CD8-positive, alpha-beta memory T cell (primary cell): ENCODE data around the gene THBS2. TPM values are rescaled to one million over a fixed set of nuclear protein-coding genes. Genes with fewer than 3 reads are reported as not detected.
A peak's percentile ranks its signal among the peaks of the same experiment; 100 is the strongest.
"Not testable (repeated sequence)": the region's sequence is repeated elsewhere in the genome, so short reads cannot be mapped to it uniquely, and the experiment has no call there.

ENCODE experiments used
- CTCF ChIA-PET: fragments of 350-600 bp; sonication (Branson Sonifier 250); formaldehyde crosslinking; loops from one replicate; lab custom pipeline; 2021; ENCODE audit warnings: antibody characterized with exemption; lab: Charles Lee
- POLR2A ChIA-PET: fragments of 350-600 bp; sonication (Branson Sonifier 250); formaldehyde crosslinking; loops from one replicate; lab custom pipeline; 2021; ENCODE audit warnings: antibody characterized with exemption; lab: Charles Lee
- DNase-seq, 5 donors: peaks; one replicate each; pipeline versions ENCODE4 v3.0.0 to v3.0.0-alpha.2; 2020 to 2022; ENCODE audit warnings: mixed read lengths in 1 of 5
- H3K27ac ChIP-seq: one replicate; pipeline ENCODE4 v1.7.0; 2013; ENCODE audit warnings: low read depth, mild to moderate bottlenecking, low read length, moderate library complexity
- H3K27me3 ChIP-seq: 2 replicates; pipeline ENCODE4 v1.7.0; 2013; ENCODE audit warnings: low read length, mild to moderate bottlenecking; ENCODE audit not compliant: insufficient read depth, poor library complexity, severe bottlenecking
- H3K36me3 ChIP-seq: 2 replicates; pipeline ENCODE4 v1.7.0; 2013; ENCODE audit warnings: mild to moderate bottlenecking, low read length, moderate library complexity; ENCODE audit not compliant: insufficient read depth
- H3K4me1 ChIP-seq: 2 replicates; pipeline ENCODE4 v1.7.0; 2013; ENCODE audit warnings: mild to moderate bottlenecking, low read length, moderate library complexity; ENCODE audit not compliant: insufficient read depth
- H3K4me3 ChIP-seq: 2 replicates; pipeline ENCODE4 v1.7.0; 2013; ENCODE audit warnings: mild to moderate bottlenecking, low read length
- H3K9me3 ChIP-seq: 2 replicates; pipeline ENCODE4 v1.7.0; 2013; ENCODE audit warnings: mild to moderate bottlenecking, low read length
- H3K27ac Mint-ChIP-seq, 8 donors: one replicate each; pipeline ENCODE4 v1.8.0; 2020 to 2021; ENCODE audit warnings: mixed read lengths in 8 of 8, mild to moderate bottlenecking in 6 of 8, inconsistent platforms in 3 of 8, moderate library complexity in 3 of 8
- H3K27me3 Mint-ChIP-seq, 2 donors: one replicate each; pipeline ENCODE4 v1.8.0; 2020 to 2021; ENCODE audit warnings: mixed read lengths in 2 of 2, mild to moderate bottlenecking in 1 of 2, moderate library complexity in 1 of 2
- H3K36me3 Mint-ChIP-seq, 3 donors: one replicate each; pipeline ENCODE4 v1.8.0; 2020 to 2021; ENCODE audit warnings: mixed read lengths in 3 of 3, inconsistent platforms in 1 of 3, mild to moderate bottlenecking in 1 of 3
- H3K4me1 Mint-ChIP-seq, 3 donors: one replicate each; pipeline ENCODE4 v1.8.0; 2020 to 2021; ENCODE audit warnings: mixed read lengths in 3 of 3, inconsistent platforms in 1 of 3, mild to moderate bottlenecking in 1 of 3
- H3K4me3 Mint-ChIP-seq, 7 donors: one replicate each; pipeline ENCODE4 v1.8.0; 2020 to 2021; ENCODE audit warnings: mixed read lengths in 7 of 7, mild to moderate bottlenecking in 6 of 7, moderate library complexity in 4 of 7, inconsistent platforms in 2 of 7
- H3K9me3 Mint-ChIP-seq, 5 donors: one replicate each; pipeline ENCODE4 v1.8.0; 2020 to 2022; ENCODE audit warnings: mixed read lengths in 5 of 5, mild to moderate bottlenecking in 3 of 5, moderate library complexity in 2 of 5, inconsistent platforms in 1 of 5
- polyA plus RNA-seq: library from polyadenylated mRNA; unstranded; fragments of 300-500 nt; fragmentation: Illumina TruSeq; gene quantifications from one replicate; pipeline ENCODE4 v1.2.3, GENCODE V29; 2021
- total RNA-seq, 2 experiments: library from RNA; stranded (reverse); gene quantifications; one replicate each; pipeline ENCODE4 v1.2.3, GENCODE V29; 2021

Gene THBS2
- total RNA-seq (not detected), polyA plus RNA-seq (0.03 TPM)

- Histone ChIP-seq H3K27me3 (peaks cover 21% of the 10 kb centered on the region), H3K4me1 (peaks cover 15% of the 10 kb centered on the region), H3K36me3 (no peaks in the 10 kb centered on the region), H3K9me3 (no peaks in the 10 kb centered on the region), H3K4me3 (no peak within 1 kb of the TSS), H3K27ac (no peak within 1 kb of the TSS)
- H3K4me3 Mint-ChIP-seq, result peak within 1 kb of the TSS in 6 of 7 donors; percentile 23 to 61 (median 52)
- POLR2A ChIA-PET, result no interaction called here
- H3K36me3 Mint-ChIP-seq, result no peaks in the 10 kb centered on the region
- no peaks in the 10 kb centered on the region for H3K9me3 Mint-ChIP-seq
- peaks cover 18 to 26% (median 19%) of the 10 kb centered on the region in 3 donors for H3K4me1 Mint-ChIP-seq
- peaks cover 56 to 81% of the 10 kb centered on the region in 2 donors for H3K27me3 Mint-ChIP-seq
- CTCF ChIA-PET, result no interaction called here
- peak within 1 kb of the TSS in 1 of 8 donors; percentile 35 for H3K27ac Mint-ChIP-seq
- DNase-seq, result no peak
Measured at GRCh38 chr6:169253337-169254238, at the start of gene THBS2. Gene THBS2, minus strand, starts transcription at chr6:169253846. Its CDS starts 3,062 bp downstream, at chr6:169250784.

GRCh38 chr6:169302716-169303115 lies 49.1 kb upstream of the THBS2 start:
- POLR2A ChIA-PET, result no interaction called here
- no peak for DNase-seq
- no peak overlapping the region for H3K4me3 Mint-ChIP-seq

GRCh38 chr6:169302255-169302654 lies 48.6 kb upstream of the THBS2 start:
- H3K27me3 Mint-ChIP-seq, result peaks cover 11 to 35% of the 10 kb centered on the region in 2 donors
- Histone ChIP-seq H3K27me3 (no peaks in the 10 kb centered on the region), H3K4me1 (no peaks in the 10 kb centered on the region), H3K4me3 (no peak overlapping the region), H3K27ac (no peak overlapping the region), H3K9me3 (no peaks in the 10 kb centered on the region), H3K36me3 (no peaks in the 10 kb centered on the region)
- POLR2A ChIA-PET, result no interaction called here
- H3K4me1 Mint-ChIP-seq, result no peaks in the 10 kb centered on the region
- H3K4me3 Mint-ChIP-seq, result no peak overlapping the region
- H3K27ac Mint-ChIP-seq, result peak overlapping the region in 1 of 8 donors; percentile 43
- no peak for DNase-seq
- H3K36me3 Mint-ChIP-seq, result peaks cover 0 to 4% (median 0%) of the 10 kb centered on the region in 3 donors
- peaks cover 0 to 7% (median 2%) of the 10 kb centered on the region in 5 donors for H3K9me3 Mint-ChIP-seq
- CTCF ChIA-PET, result no interaction called here

More at GRCh38 chr6:169302716-169303115, 49.1 kb upstream of the THBS2 start:
- Histone ChIP-seq H3K9me3 (no peaks in the 10 kb centered on the region), H3K36me3 (no peaks in the 10 kb centered on the region), H3K27me3 (no peaks in the 10 kb centered on the region), H3K4me3 (no peak overlapping the region), H3K27ac (no peak overlapping the region), H3K4me1 (no peaks in the 10 kb centered on the region)
- peaks cover 0 to 7% (median 2%) of the 10 kb centered on the region in 5 donors for H3K9me3 Mint-ChIP-seq
- no peaks in the 10 kb centered on the region for H3K4me1 Mint-ChIP-seq
- H3K36me3 Mint-ChIP-seq, result peaks cover 0 to 4% (median 0%) of the 10 kb centered on the region in 3 donors
- CTCF ChIA-PET, result no interaction called here
- H3K27ac Mint-ChIP-seq, result no peak overlapping the region
- H3K27me3 Mint-ChIP-seq, result peaks cover 11 to 35% of the 10 kb centered on the region in 2 donors

- H3K4me1 ChIP-seq, result no peaks in the 10 kb centered on the region
- no peaks in the 10 kb centered on the region for H3K9me3 ChIP-seq
- Mint-ChIP-seq H3K4me3 (no peak overlapping the region), H3K27ac (no peak overlapping the region), H3K4me1 (no peaks in the 10 kb centered on the region), H3K36me3 (peaks cover 0 to 4% (median 0%) of the 10 kb centered on the region in 3 donors), H3K9me3 (peaks cover 0 to 7% (median 2%) of the 10 kb centered on the region in 5 donors), H3K27me3 (peaks cover 18 to 43% of the 10 kb centered on the region in 2 donors)
- DNase-seq, result no peak
- H3K36me3 ChIP-seq, result no peaks in the 10 kb centered on the region
- H3K27me3 ChIP-seq, result no peaks in the 10 kb centered on the region
- H3K27ac ChIP-seq, result no peak overlapping the region
- H3K4me3 ChIP-seq, result no peak overlapping the region
- POLR2A ChIA-PET, result no interaction called here
- CTCF ChIA-PET, result no interaction called here
Measured at GRCh38 chr6:169300916-169301315, 47.3 kb upstream of the THBS2 start.

- not testable (repeated sequence) for H3K27ac Mint-ChIP-seq
Measured at GRCh38 chr6:169298626-169299025, 45.0 kb upstream of the THBS2 start.

GRCh38 chr6:169296622-169297021 lies 43.0 kb upstream of the THBS2 start:
- Histone ChIP-seq H3K9me3 (no peaks in the 10 kb centered on the region), H3K27ac (no peak overlapping the region), H3K4me1 (no peaks in the 10 kb centered on the region), H3K36me3 (no peaks in the 10 kb centered on the region), H3K4me3 (no peak overlapping the region), H3K27me3 (no peaks in the 10 kb centered on the region)
- peaks cover 13 to 33% of the 10 kb centered on the region in 2 donors for H3K27me3 Mint-ChIP-seq
- peaks cover 0 to 2% (median 0%) of the 10 kb centered on the region in 5 donors for H3K9me3 Mint-ChIP-seq
- DNase-seq, result no peak
- no peaks in the 10 kb centered on the region for H3K36me3 Mint-ChIP-seq
- ChIA-PET CTCF (no interaction called here), POLR2A (no interaction called here)
- no peaks in the 10 kb centered on the region for H3K4me1 Mint-ChIP-seq
- no peak overlapping the region for H3K4me3 Mint-ChIP-seq
- no peak overlapping the region for H3K27ac Mint-ChIP-seq

More at GRCh38 chr6:169298626-169299025, 45.0 kb upstream of the THBS2 start:
- H3K9me3 Mint-ChIP-seq, CTCF ChIA-PET, H3K4me3 Mint-ChIP-seq, H3K36me3 Mint-ChIP-seq, H3K4me1 ChIP-seq, H3K4me1 Mint-ChIP-seq, H3K36me3 ChIP-seq, DNase-seq, POLR2A ChIA-PET, H3K27me3 ChIP-seq, H3K27ac ChIP-seq, H3K4me3 ChIP-seq, H3K9me3 ChIP-seq: not testable (repeated sequence)
- peaks cover 20 to 34% of the 10 kb centered on the region in 2 donors for H3K27me3 Mint-ChIP-seq

- Mint-ChIP-seq H3K36me3 (no peaks in the 10 kb centered on the region), H3K9me3 (peaks cover 0 to 2% (median 0%) of the 10 kb centered on the region in 5 donors), H3K4me3 (no peak overlapping the region), H3K27me3 (peaks cover 13 to 36% of the 10 kb centered on the region in 2 donors), H3K4me1 (no peaks in the 10 kb centered on the region), H3K27ac (no peak overlapping the region)
- CTCF ChIA-PET, result no interaction called here
- POLR2A ChIA-PET, result no interaction called here
- Histone ChIP-seq H3K9me3 (no peaks in the 10 kb centered on the region), H3K4me1 (no peaks in the 10 kb centered on the region), H3K27me3 (no peaks in the 10 kb centered on the region), H3K27ac (no peak overlapping the region), H3K4me3 (no peak overlapping the region), H3K36me3 (no peaks in the 10 kb centered on the region)
- DNase-seq, result no peak
Measured at GRCh38 chr6:169296170-169296569, 42.5 kb upstream of the THBS2 start.

- no peaks in the 10 kb centered on the region for H3K36me3 Mint-ChIP-seq
- no peak overlapping the region for H3K27ac ChIP-seq
- H3K36me3 ChIP-seq, result no peaks in the 10 kb centered on the region
- no peak for DNase-seq
- ChIA-PET POLR2A (no interaction called here), CTCF (no interaction called here)
- H3K4me3 Mint-ChIP-seq, result no peak overlapping the region
- no peaks in the 10 kb centered on the region for H3K9me3 Mint-ChIP-seq
- no peaks in the 10 kb centered on the region for H3K4me1 Mint-ChIP-seq
- H3K4me3 ChIP-seq, result no peak overlapping the region
- H3K27ac Mint-ChIP-seq, result no peak overlapping the region
- peaks cover 13 to 32% of the 10 kb centered on the region in 2 donors for H3K27me3 Mint-ChIP-seq
- H3K27me3 ChIP-seq, result no peaks in the 10 kb centered on the region
- H3K9me3 ChIP-seq, result no peaks in the 10 kb centered on the region
- no peaks in the 10 kb centered on the region for H3K4me1 ChIP-seq
Measured at GRCh38 chr6:169293196-169293595, 39.5 kb upstream of the THBS2 start.
